HFFc6 (cell line): Measurements from ENCODE around the gene COL17A1. TPM values are rescaled to one million over a fixed set of nuclear protein-coding genes. Genes with fewer than 3 reads are reported as not detected.

Source experiments
- DNase-seq: peaks from one replicate; pipeline ENCODE4 v3.0.0-alpha.2; 2018
- H3K27ac Mint-ChIP-seq: 2 replicates; pipeline ENCODE4 v1.8.0; 2020; ENCODE audit warnings: mild to moderate bottlenecking, mixed read lengths
- H3K27me3 Mint-ChIP-seq: 2 replicates; pipeline ENCODE4 v1.8.0; 2021; ENCODE audit warnings: mild to moderate bottlenecking, moderate library complexity, mixed read lengths; ENCODE audit not compliant: insufficient read depth
- H3K36me3 Mint-ChIP-seq: 2 replicates; pipeline ENCODE4 v1.8.0; 2021; ENCODE audit warnings: low read depth, mixed read lengths
- H3K4me1 Mint-ChIP-seq: 2 replicates; pipeline ENCODE4 v1.8.0; 2020; ENCODE audit warnings: low read depth, mixed read lengths
- H3K4me3 Mint-ChIP-seq: 2 replicates; pipeline ENCODE4 v1.8.0; 2020; ENCODE audit warnings: mild to moderate bottlenecking, moderate library complexity, mixed read lengths
- H3K9me3 Mint-ChIP-seq: 2 replicates; pipeline ENCODE4 v1.8.0; 2020; ENCODE audit warnings: mild to moderate bottlenecking, mixed read lengths
- total RNA-seq, 6 experiments: library from RNA; stranded (reverse); fragmentation: NEBNext Ultra II Directional; extraction: Animal tissue kit (Norgen Biotek cat#: 25700); gene quantifications; 2 replicates in 1 of 6; 3 replicates in 5 of 6; pipeline ENCODE4 v1.2.3, GENCODE V29; 2021
- TF ChIP-seq, protein P1 (sequence below): fragments of 200-600 bp; sonication (generic); IDR thresholded peaks from 2 replicates; pipeline ENCODE4 v1.5.0; 2021; ENCODE audit warnings: antibody characterized with exemption, mild to moderate bottlenecking

COL17A1 gene
- total RNA-seq, 6 experiments from 2014 or later = 0.23 to 1.5 (median 0.66) TPM

GRCh38 chr10:104036518-104037260 is 49.0 kb downstream of the COL17A1 start:
- H3K4me3 Mint-ChIP-seq = no peak overlapping the region
- no peaks in the 10 kb centered on the region for H3K36me3 Mint-ChIP-seq
- TF ChIP-seq, protein P1, sequence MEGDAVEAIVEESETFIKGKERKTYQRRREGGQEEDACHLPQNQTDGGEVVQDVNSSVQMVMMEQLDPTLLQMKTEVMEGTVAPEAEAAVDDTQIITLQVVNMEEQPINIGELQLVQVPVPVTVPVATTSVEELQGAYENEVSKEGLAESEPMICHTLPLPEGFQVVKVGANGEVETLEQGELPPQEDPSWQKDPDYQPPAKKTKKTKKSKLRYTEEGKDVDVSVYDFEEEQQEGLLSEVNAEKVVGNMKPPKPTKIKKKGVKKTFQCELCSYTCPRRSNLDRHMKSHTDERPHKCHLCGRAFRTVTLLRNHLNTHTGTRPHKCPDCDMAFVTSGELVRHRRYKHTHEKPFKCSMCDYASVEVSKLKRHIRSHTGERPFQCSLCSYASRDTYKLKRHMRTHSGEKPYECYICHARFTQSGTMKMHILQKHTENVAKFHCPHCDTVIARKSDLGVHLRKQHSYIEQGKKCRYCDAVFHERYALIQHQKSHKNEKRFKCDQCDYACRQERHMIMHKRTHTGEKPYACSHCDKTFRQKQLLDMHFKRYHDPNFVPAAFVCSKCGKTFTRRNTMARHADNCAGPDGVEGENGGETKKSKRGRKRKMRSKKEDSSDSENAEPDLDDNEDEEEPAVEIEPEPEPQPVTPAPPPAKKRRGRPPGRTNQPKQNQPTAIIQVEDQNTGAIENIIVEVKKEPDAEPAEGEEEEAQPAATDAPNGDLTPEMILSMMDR = no peak
- H3K27ac Mint-ChIP-seq = no peak overlapping the region
- no peaks in the 10 kb centered on the region; the same call in none of the 2 replicates for H3K27me3 Mint-ChIP-seq
- no peaks in the 10 kb centered on the region for H3K9me3 Mint-ChIP-seq
- no peak for DNase-seq
- H3K4me1 Mint-ChIP-seq = no peaks in the 10 kb centered on the region

DNA sequence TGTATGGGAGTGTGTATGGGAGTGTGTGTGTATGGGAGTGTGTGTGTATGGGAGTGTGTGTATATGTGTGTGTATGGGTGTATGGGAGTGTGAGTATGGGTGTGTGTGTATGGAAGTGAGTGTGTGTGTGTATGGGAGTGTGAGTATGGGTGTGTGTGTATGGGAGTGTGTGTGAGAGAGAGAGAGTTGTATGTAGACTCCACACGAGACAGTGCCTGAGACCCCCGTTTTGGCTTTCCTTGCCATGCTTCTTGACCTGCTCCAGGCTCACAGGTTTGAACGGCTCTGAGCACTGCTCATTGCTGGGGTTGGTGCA is 49.7 kb downstream of the COL17A1 start:
- no peaks in the 10 kb centered on the region for H3K36me3 Mint-ChIP-seq
- H3K4me3 Mint-ChIP-seq = no peak overlapping the region

GRCh38 chr10:104035194-104036068 is 50.2 kb downstream of the COL17A1 start:
- TF ChIP-seq, protein P1 = no peak
- Mint-ChIP-seq H3K27me3 (no peaks in the 10 kb centered on the region; the same call in none of the 2 replicates), H3K9me3 (no peaks in the 10 kb centered on the region), H3K4me1 (no peaks in the 10 kb centered on the region), H3K27ac (no peak overlapping the region), H3K4me3 (no peak overlapping the region), H3K36me3 (no peaks in the 10 kb centered on the region)
- DNase-seq = no peak

More for the DNA sequence above, 49.7 kb downstream of the COL17A1 start:
- H3K4me1 Mint-ChIP-seq = no peaks in the 10 kb centered on the region
- DNase-seq = no peak
- H3K27ac Mint-ChIP-seq = no peak overlapping the region
- TF ChIP-seq, protein P1 = no peak
- H3K9me3 Mint-ChIP-seq = no peaks in the 10 kb centered on the region
- H3K27me3 Mint-ChIP-seq = no peaks in the 10 kb centered on the region; the same call in none of the 2 replicates

- no peaks in the 10 kb centered on the region; the same call in none of the 2 replicates for H3K27me3 Mint-ChIP-seq
- H3K9me3 Mint-ChIP-seq = no peaks in the 10 kb centered on the region
- TF ChIP-seq, protein P1 = no peak
- no peak overlapping the region for H3K27ac Mint-ChIP-seq
- no peaks in the 10 kb centered on the region for H3K36me3 Mint-ChIP-seq
- H3K4me1 Mint-ChIP-seq = no peaks in the 10 kb centered on the region
- no peak for DNase-seq
- H3K4me3 Mint-ChIP-seq = no peak overlapping the region
Observed at GRCh38 chr10:104034401-104035193, 51.1 kb downstream of the COL17A1 start.

DNA sequence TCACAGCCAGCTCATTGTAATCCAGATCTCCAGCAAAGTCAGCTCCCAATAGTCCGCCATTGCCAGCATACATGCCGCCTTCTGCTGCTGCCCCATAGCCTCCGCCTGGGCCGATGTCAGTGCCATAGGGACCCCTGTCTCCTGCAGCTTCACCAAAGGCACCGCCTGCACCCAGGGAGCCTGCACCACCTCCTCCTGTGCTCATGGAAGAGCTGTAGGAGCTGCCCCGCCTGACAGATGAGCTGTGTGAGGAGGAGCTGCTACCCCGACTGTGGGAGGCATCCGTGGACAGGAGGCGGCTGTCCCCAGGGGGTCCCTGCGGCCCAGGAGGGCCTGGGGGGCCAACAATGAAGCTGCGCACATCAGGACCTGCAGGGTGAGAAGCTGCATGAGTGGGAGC is 51.7 kb downstream of the COL17A1 start:
- Mint-ChIP-seq H3K27me3 (no peaks in the 10 kb centered on the region; the same call in none of the 2 replicates), H3K36me3 (no peaks in the 10 kb centered on the region), H3K9me3 (no peaks in the 10 kb centered on the region), H3K4me1 (no peaks in the 10 kb centered on the region), H3K27ac (no peak overlapping the region), H3K4me3 (no peak overlapping the region)
- TF ChIP-seq, protein P1 = no peak
- DNase-seq = no peak
